Measurements from ENCODE around the gene RIMBP2.

RIMBP2 gene

GRCh38 chr12:130634866-130635265 is 81.2 kb downstream of the RIMBP2 start:
- no peak for DNase-seq (ENCODE audit: low read depth in 1 of 2, low spot score in 1 of 2)

DNA sequence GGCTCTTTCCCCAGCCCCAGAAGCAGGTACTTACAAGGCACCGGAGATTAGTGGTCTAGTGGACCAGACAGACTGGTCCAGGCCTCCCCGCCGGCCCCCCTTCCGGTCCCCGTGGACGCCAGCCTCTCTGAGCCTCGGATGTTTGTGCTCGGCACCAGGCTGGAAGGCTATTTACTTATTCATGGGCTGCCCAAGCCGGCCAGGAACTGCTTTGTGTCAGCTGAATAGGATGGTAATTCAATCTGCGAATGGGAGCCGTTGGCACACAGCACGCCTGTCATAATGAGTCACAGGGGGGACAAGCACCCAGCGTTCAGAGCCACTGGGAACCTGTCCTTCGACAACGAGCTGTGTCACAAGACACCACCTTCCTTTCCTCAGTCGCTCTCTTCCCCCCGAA is 82.3 kb downstream of the RIMBP2 start:
- no peak for DNase-seq (ENCODE audit: low read depth in 1 of 2, low spot score in 1 of 2)

GRCh38 chr12:130632642-130633041 is 83.5 kb downstream of the RIMBP2 start:
- no peak for DNase-seq (ENCODE audit: low read depth in 1 of 2, low spot score in 1 of 2)

GRCh38 chr12:130628304-130628703 is 87.8 kb downstream of the RIMBP2 start:
- DNase-seq (ENCODE audit: low read depth in 1 of 2, low spot score in 1 of 2), result no peak

- DNase-seq (ENCODE audit: low read depth in 1 of 2, low spot score in 1 of 2), result no peak
These were observed 88.9 kb downstream of the RIMBP2 start for GRCh38 chr12:130627175-130627574.

DNA sequence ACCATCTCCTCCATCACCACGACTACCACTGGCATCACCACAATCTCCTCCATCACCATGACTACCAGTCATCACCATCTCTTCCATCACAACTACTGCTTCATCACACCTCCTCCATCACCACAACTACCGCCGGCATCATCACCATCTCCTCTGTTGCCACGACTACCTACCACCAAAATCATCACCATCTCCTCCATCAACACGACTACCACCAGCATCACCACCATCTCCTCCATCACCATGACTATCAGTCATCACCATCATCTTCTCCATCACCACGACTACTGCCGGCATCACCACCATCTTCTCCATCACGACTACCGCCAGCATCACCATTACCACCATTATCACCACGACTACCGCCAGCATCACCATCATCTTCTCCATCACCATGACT is 89.5 kb downstream of the RIMBP2 start:
- no peak for DNase-seq (ENCODE audit: low read depth in 1 of 2, low spot score in 1 of 2)

GRCh38 chr12:130625201-130625600 is 90.9 kb downstream of the RIMBP2 start:
- DNase-seq (ENCODE audit: low read depth in 1 of 2, low spot score in 1 of 2), result no peak

GRCh38 chr12:130622803-130623202 is 93.3 kb downstream of the RIMBP2 start:
- DNase-seq (ENCODE audit: low read depth in 1 of 2, low spot score in 1 of 2), result no peak

GRCh38 chr12:130621696-130622298 is 94.3 kb downstream of the RIMBP2 start:
- DNase-seq (ENCODE audit: low read depth in 1 of 2, low spot score in 1 of 2), result no peak

DNA sequence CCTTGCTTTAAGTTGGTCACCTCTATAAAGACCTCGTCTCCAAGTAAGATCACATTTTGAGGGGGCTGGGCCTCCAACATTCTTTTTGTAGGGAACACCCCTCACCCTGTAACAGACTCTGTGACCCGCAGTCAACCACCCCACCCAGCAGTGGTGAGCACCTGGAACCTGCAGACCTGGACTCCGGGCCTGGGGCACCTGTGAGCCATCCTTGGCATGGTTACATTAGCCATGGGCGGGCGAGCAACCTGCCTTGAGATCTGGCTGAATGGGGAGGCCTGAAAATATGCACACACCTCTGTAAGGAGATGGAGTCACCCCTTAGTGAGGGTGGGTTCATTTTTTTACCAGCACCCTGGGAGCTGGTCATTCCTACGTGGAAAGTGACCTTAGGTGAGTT is 95.3 kb downstream of the RIMBP2 start:
- DNase-seq (ENCODE audit: low read depth in 1 of 2, low spot score in 1 of 2), result no peak

DNA sequence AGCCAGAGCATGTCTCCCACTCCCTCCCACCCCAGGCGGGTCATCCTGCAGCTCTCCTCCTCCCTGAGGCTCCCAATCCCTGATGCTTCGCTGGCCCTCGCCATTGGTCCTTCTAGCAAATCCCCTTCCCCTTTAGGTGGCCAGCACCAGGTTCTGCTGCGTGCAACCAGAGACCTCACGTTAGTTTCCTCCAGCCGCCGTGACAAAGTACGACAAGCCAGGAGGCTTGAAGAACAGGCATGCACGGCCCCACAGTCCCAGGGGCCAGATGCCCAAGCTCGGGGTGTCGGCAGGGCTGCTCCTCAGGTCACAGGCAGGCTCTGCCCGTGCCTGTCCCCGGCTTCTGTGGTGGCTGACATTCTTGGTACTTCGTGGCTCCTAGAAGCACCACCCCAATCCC is 95.8 kb downstream of the RIMBP2 start:
- DNase-seq (ENCODE audit: low read depth in 1 of 2, low spot score in 1 of 2), result no peak

- no peak for DNase-seq (ENCODE audit: low read depth in 1 of 2, low spot score in 1 of 2)
These were observed 96.6 kb downstream of the RIMBP2 start for GRCh38 chr12:130619385-130620001.

DNA sequence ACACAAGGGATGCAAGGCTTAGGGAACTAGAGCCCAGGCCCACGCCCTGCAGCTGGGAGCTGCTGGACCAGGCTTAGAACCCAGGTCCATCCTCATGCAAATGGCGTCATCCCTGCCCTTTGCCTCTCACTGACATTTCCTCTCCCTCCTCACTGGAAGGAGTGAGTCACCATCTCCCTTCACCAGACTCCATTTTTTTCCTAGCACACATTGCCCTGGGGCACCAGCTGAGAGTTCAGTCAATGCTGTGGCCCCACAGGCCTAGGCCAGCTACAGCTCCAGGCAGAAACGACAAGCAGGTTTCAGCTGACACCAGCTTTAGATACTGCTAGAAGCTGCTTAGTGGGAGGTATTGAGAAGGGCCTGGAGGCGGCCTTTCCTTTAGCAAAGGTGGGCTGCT is 98.9 kb downstream of the RIMBP2 start:
- DNase-seq (ENCODE audit: low read depth in 1 of 2, low spot score in 1 of 2), result no peak

DNA sequence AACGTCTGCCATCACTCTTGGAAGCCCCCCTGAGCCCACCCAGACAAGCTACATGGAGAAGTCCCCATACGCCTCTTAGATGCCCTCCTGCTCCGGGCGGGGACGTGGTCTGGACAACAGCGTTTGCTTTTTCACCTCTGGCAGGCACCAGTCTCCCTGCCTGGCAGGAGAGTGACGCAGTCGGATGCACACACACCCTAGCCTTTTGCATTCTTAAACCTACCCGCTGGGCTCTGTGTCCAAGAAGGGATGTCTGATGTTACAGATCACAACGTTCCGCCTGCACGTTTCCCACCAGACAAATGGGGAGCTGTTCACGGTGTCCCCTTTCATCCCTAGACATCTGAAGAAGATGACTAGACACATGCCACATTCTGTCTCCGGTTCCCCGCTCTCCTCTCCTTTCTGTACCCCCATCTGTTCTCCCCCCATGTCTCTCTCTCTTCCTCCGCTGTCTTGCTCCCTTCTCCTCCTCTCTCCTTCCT is 100.2 kb downstream of the RIMBP2 start:
- no peak for DNase-seq (ENCODE audit: low read depth in 1 of 2, low spot score in 1 of 2)

GRCh38 chr12:130614530-130614905 is 101.6 kb downstream of the RIMBP2 start:
- DNase-seq (ENCODE audit: low read depth in 1 of 2, low spot score in 1 of 2), result no peak

GRCh38 chr12:130613831-130614529 is 102.1 kb downstream of the RIMBP2 start:
- DNase-seq (ENCODE audit: low read depth in 1 of 2, low spot score in 1 of 2), result no peak

GRCh38 chr12:130613131-130613530 is 103.0 kb downstream of the RIMBP2 start:
- no peak for DNase-seq (ENCODE audit: low read depth in 1 of 2, low spot score in 1 of 2)

- DNase-seq (ENCODE audit: low read depth in 1 of 2, low spot score in 1 of 2), result no peak
These were observed 104.8 kb downstream of the RIMBP2 start for GRCh38 chr12:130611026-130611905.

- no peak for DNase-seq (ENCODE audit: low read depth in 1 of 2, low spot score in 1 of 2)
These were observed 106.1 kb downstream of the RIMBP2 start for GRCh38 chr12:130609966-130610365.

- no peak for DNase-seq (ENCODE audit: low read depth in 1 of 2, low spot score in 1 of 2)
These were observed 107.3 kb downstream of the RIMBP2 start for GRCh38 chr12:130608831-130609230.

GRCh38 chr12:130608132-130608531 is 108.0 kb downstream of the RIMBP2 start:
- no peak for DNase-seq (ENCODE audit: low read depth in 1 of 2, low spot score in 1 of 2)

DNA sequence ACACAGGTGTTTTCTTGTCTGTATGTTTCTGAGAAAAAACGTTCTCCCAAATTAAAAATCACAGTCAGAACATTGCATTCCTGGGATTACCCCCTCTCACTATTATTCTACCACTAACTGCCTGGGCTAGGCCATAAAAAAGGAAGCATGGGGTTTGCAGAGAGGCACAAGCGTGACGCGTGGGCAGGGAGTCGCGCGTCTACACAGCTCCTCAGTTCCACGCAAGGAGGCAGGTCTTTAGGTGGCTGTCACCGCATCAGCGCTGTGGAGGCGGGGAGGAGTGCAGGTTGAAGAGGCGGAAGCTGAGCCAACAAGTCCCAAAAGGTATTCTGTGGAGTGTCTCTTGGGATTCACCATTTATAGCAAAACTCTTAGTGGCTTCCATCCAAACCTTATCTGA is 109.9 kb downstream of the RIMBP2 start:
- DNase-seq (ENCODE audit: low read depth in 1 of 2, low spot score in 1 of 2), result no peak

All from activated T-helper 1 cell treated with anti-CD3 and anti-CD28 coated beads, Interleukin-2, amount 50 U/mL, for 16 hours (primary cell).